ENCODE measurements around the gene RBMS3. TPM values are rescaled to one million over a fixed set of nuclear protein-coding genes. Genes with fewer than 3 reads are reported as not detected.

The RBMS3 gene
- total RNA-seq, 1 donor from 2014 or later, result 0.47 TPM

- H3K9me3 Mint-ChIP-seq, result no peaks in the 10 kb centered on the region
- TF ChIP-seq CTCF (IDR thresholded peaks at IDR 0.05), result no peak
- no peak for TF ChIP-seq EZH2 (IDR thresholded peaks at IDR 0.05)
- TF ChIP-seq EZH2phosphoT487 (IDR thresholded peaks at IDR 0.05), result no peak
- Histone ChIP-seq H3K4me1 (peaks cover 17% of the 10 kb centered on the region), H3K4me3 (no peak overlapping the region), H4K20me1 (ENCODE audit: low read depth) (no peaks in the 10 kb centered on the region), H2AFZ (replicated peaks) (no peak overlapping the region), H3K79me2 (ENCODE audit: low read depth) (no peaks in the 10 kb centered on the region), H3K9ac (no peak overlapping the region), H3K4me2 (no peak overlapping the region), H3F3A (ENCODE audit: low read depth) (no peaks in the 10 kb centered on the region), H3K36me3 (no peaks in the 10 kb centered on the region), H3K27ac (no peak overlapping the region), H3K27me3 (no peaks in the 10 kb centered on the region), H3K9me3 (ENCODE audit: low read depth) (no peaks in the 10 kb centered on the region)
- H3K27ac Mint-ChIP-seq, result no peak overlapping the region
- DNase-seq (ENCODE audit: low spot score), result no peak
- H3K36me3 Mint-ChIP-seq, result no peaks in the 10 kb centered on the region
- H3K27me3 Mint-ChIP-seq (ENCODE audit: insufficient read depth, low read depth), result no peaks in the 10 kb centered on the region
- peaks cover 4% of the 10 kb centered on the region for H3K4me1 Mint-ChIP-seq
- no peak overlapping the region for H3K4me3 Mint-ChIP-seq
Observed at GRCh38 chr3:29628795-29629194, 347.9 kb downstream of the RBMS3 start.

GRCh38 chr3:29635888-29636287 lies 355.0 kb downstream of the RBMS3 start:
- H2AFZ ChIP-seq (replicated peaks), result no peak overlapping the region
- Mint-ChIP-seq H3K27ac (no peak overlapping the region), H3K36me3 (peaks cover 2% of the 10 kb centered on the region), H3K4me1 (no peaks in the 10 kb centered on the region), H3K9me3 (peaks cover 5% of the 10 kb centered on the region), H3K27me3 (ENCODE audit: insufficient read depth, low read depth) (peaks cover 2% of the 10 kb centered on the region), H3K4me3 (no peak overlapping the region)
- no peaks in the 10 kb centered on the region for H3K79me2 ChIP-seq (ENCODE audit: low read depth)
- TF ChIP-seq CTCF (IDR thresholded peaks at IDR 0.05), result no peak
- TF ChIP-seq EZH2phosphoT487 (IDR thresholded peaks at IDR 0.05), result no peak
- no peak for TF ChIP-seq EZH2 (IDR thresholded peaks at IDR 0.05)
- no peaks in the 10 kb centered on the region for H3F3A ChIP-seq (ENCODE audit: low read depth)
- no peak overlapping the region for H3K27ac ChIP-seq
- H3K4me1 ChIP-seq, result peaks cover 12% of the 10 kb centered on the region
- H3K4me2 ChIP-seq, result no peak overlapping the region
- H3K9ac ChIP-seq, result no peak overlapping the region
- H3K27me3 ChIP-seq, result no peaks in the 10 kb centered on the region
- DNase-seq (ENCODE audit: low spot score), result no peak
- H3K36me3 ChIP-seq, result no peaks in the 10 kb centered on the region
- H4K20me1 ChIP-seq (ENCODE audit: low read depth), result no peaks in the 10 kb centered on the region
- H3K4me3 ChIP-seq, result no peak overlapping the region
- no peaks in the 10 kb centered on the region for H3K9me3 ChIP-seq (ENCODE audit: low read depth)

- Mint-ChIP-seq H3K4me1 (peaks cover 5% of the 10 kb centered on the region), H3K27ac (no peak overlapping the region), H3K27me3 (ENCODE audit: insufficient read depth, low read depth) (peaks cover 2% of the 10 kb centered on the region), H3K9me3 (peaks cover 5% of the 10 kb centered on the region), H3K36me3 (peaks cover 2% of the 10 kb centered on the region), H3K4me3 (no peak overlapping the region)
- DNase-seq (ENCODE audit: low spot score), result no peak
- Histone ChIP-seq H4K20me1 (ENCODE audit: low read depth) (no peaks in the 10 kb centered on the region), H3K36me3 (no peaks in the 10 kb centered on the region), H3K9ac (no peak overlapping the region), H3K79me2 (ENCODE audit: low read depth) (no peaks in the 10 kb centered on the region), H3K27ac (no peak overlapping the region), H3K27me3 (no peaks in the 10 kb centered on the region), H3F3A (ENCODE audit: low read depth) (no peaks in the 10 kb centered on the region), H3K4me1 (peaks cover 5% of the 10 kb centered on the region), H3K4me3 (no peak overlapping the region), H2AFZ (replicated peaks) (no peak overlapping the region), H3K9me3 (ENCODE audit: low read depth) (no peaks in the 10 kb centered on the region), H3K4me2 (no peak overlapping the region)
- no peak for TF ChIP-seq CTCF (IDR thresholded peaks at IDR 0.05)
- no peak for TF ChIP-seq EZH2 (IDR thresholded peaks at IDR 0.05)
- no peak for TF ChIP-seq EZH2phosphoT487 (IDR thresholded peaks at IDR 0.05)
Observed at GRCh38 chr3:29637068-29637467, 356.2 kb downstream of the RBMS3 start.
